HG02981 (cell line): Measurements from ENCODE around the gene C11orf68.
"Not testable (repeated sequence)": the region's sequence is repeated elsewhere in the genome, so short reads cannot be mapped to it uniquely, and the experiment has no call there.

Experiments
- ATAC-seq: cut with Tn5 transposase; IDR thresholded peaks from one replicate; pipeline ENCODE4 v1.9.1; 2021; ENCODE audit warnings: mild to moderate bottlenecking, moderate library complexity; ENCODE audit not compliant: unreplicated experiment

The C11orf68 gene

DNA sequence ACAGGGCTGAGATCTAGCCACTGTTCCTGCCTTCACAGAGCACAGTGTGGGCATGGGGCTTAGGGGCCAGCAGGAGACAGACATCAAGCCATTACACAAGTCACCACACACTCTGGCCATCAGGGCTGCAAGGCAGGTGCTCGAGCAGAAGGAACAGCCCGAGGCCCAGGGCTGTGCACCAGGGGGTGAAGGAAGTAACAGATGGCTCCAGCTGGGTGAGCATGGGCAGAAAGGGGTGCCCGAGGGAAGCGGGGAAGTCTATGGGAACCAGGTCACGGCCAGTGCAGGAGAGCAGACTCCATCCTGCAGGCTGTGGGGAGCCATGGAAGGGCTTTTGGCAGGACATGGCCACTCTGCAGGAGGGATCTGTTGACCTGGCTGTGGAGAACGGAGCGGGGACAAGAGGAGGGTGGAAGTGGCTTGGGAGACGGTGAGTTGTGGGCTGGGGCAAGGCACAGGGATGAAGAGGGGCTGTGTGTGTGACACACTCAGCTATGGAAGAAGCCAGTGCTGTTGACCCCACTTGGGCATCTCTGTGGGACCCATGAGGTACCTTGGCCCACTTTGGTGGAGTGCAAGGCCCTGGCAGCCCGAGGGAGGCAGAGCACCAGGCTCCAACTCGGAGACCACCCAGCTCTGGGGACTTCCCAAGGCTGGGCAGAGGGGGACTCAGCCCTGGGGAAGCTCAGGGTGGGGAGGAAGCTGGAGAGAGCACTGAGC, 3.6 kb downstream of the C11orf68 start:
- no peak for ATAC-seq

GRCh38 chr11:65912845-65913244, 6.0 kb downstream of the C11orf68 start:
- ATAC-seq = no peak

GRCh38 chr11:65911682-65912568, 6.9 kb downstream of the C11orf68 start:
- no peak for ATAC-seq

DNA sequence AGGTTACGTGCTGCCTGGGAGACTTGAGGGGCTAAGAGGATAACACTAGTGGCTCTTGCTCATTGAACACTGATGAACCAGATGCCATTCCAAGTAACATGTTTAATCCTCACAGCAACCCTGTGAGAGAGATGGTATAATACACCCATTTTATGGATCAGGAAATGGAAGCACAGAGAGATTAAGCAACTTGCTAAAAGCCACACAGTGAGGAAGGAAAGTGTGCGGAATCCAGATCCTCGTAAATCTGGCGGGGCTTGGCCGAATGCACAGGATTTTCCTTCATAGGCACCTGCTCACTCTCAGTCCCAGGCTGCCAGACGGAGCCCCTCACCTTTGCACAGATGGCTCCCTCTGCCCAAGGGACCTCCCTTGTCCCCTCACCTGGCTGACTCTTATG, 11.0 kb downstream of the C11orf68 start:
- ATAC-seq = no peak

DNA sequence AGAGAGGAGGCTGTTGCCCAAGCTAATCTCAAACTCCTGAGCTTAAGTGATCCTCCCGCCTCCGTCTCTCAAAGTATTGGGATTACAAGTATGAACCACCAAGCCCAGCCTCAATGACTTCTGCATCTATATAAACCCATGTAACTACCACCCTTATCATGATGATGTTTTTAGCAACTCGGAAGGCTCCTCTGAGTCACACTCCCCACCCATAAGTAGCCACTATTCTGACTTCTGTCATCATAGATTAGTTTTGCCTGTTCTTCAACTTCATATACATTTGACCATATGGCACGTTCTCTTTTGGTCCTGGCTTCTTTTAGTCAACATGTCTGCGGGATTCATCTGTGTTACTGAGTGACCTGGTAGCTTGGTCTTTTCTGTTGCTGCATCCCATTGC, 12.3 kb downstream of the C11orf68 start:
- ATAC-seq = no peak

GRCh38 chr11:65903715-65904114, 15.1 kb downstream of the C11orf68 start:
- ATAC-seq = no peak

DNA sequence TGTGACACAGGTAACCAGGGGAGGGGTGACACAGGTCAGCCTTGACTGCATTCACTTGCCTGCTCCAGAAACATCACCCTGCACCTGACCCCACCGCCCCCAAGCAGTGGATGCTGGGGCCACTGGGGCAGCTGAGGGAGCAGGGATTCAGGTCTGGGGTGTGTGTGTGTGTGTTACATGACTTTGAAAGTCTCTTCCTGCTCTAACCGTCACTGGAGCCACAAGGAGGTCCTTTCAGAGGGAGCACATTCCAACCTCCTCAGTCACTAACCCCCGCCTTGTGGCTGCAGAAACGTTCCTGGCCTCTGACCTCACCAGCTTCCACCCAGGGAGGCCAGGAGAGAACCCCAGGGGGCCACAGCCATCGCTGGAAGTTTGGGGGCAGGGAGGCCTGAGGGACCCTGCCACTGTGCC, 15.8 kb downstream of the C11orf68 start:
- no peak for ATAC-seq

GRCh38 chr11:65900899-65901180, 18.0 kb downstream of the C11orf68 start:
- ATAC-seq = no peak

- peak; percentile 74 for ATAC-seq
Measured at GRCh38 chr11:65900125-65900898, 18.6 kb downstream of the C11orf68 start, which contains the start of gene FOSL1. Gene FOSL1, minus strand, starts transcription at chr11:65900388. Its CDS starts 49 bp downstream, at chr11:65900339.

DNA sequence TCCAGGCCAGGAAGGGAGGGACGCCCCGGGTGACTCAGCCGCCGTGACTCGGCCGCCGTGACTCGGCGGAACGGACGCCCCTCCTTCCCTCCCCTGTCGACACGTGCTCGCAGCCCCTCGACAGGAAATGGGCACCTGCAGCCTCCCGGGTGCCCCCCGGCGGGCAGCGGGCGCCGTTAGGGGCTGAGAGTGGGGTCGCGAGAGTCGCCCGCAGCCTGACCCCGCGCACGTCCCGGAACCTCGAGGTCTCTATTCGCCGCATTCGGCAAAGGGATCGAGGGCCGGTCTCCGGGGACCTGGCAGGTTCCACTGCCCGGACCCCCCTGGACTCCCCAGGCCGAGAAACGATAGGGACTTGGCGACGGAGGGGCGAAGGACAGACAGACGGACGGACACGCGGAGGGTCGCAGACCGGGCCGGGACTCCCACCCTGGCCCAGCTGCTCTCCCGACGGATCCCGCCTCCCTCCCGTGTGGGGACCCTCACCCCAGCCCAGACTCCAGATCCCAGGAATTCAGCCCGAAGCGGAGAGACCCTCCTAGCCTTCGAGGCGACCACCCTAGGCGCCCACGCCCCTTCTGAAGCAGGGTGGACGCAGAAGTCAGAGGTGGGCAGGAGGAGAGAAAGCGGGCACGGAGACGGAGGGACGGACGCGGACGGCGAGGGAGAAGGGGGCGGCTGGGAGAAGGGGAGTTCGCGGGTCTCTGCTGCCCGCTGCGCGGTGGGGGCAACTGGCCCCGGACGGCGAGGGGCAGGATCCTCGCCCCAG, 19.3 kb downstream of the C11orf68 start:
- no peak for ATAC-seq

- ATAC-seq = no peak
Measured at GRCh38 chr11:65898656-65899355, 20.1 kb downstream of the C11orf68 start.

- ATAC-seq = no peak
Measured at GRCh38 chr11:65897020-65897471, 21.8 kb downstream of the C11orf68 start.

DNA sequence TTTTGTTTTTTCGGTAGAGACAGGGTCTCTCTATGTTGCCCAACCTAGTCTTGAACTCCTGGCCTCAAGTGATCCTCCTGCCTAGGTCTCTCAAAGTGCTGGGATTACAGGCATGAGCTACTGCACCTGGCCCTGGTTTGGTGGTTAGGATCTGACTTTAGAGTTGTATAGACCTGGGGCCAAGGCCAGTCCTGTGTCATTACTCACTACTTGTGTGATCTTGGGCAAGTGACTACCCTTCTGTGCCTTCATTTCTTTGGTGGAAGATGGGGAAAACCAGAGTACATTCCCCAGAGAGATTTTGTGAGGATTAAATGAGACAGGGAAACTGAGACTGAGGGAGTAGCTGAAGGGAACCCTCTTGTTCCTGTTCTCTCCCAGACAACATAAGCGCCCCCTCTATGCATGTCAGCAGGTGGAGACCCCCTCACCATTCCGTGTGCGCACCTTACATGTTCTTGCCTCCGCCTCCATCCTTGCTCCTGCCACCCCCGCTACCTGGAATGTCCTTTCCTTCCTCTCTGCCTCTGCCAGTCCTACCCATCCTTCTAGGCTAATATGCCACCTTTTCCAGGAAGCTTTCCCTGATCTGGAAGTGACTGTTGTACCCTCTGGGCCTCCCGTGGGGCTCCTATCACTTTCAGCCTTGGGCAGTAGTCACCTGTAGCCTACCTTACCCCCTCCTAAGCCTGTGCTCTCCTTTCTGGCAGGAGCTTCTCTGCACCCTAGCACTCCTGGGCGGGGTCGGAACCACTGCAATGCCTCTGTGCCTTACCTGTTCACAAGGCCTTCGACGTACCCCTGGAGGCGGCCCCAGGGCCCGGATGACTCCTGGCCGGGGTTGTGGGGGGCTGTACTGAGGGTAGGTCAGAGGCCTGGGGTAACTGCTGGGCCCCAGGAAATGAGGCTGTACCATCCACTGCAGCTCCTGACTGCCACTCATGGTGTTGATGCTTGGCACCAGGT, 22.5 kb downstream of the C11orf68 start:
- no peak for ATAC-seq

DNA sequence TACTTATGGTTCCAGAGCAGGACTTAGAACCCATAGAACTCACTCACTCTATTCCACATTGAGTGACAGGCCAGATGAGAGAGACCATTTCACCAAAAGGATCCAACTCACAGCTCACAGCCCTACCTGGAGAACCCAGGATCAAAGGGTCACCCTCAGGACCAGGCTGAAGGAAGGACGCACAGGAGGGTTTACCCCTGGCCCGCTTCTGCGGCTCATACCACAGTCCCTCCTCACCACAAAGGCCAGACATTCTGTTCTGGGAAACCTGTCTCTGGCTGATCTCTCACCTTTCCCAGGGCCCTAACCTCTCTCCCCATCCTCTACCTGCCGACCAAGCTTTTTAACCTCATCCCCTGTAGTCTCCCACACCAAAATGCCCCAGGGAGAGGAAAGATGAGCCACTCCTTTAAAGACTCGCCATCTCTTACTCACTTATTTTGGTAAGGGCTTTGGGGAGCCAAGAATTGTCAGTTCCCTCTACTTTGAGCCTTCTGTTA, 23.3 kb downstream of the C11orf68 start:
- ATAC-seq = no peak

DNA sequence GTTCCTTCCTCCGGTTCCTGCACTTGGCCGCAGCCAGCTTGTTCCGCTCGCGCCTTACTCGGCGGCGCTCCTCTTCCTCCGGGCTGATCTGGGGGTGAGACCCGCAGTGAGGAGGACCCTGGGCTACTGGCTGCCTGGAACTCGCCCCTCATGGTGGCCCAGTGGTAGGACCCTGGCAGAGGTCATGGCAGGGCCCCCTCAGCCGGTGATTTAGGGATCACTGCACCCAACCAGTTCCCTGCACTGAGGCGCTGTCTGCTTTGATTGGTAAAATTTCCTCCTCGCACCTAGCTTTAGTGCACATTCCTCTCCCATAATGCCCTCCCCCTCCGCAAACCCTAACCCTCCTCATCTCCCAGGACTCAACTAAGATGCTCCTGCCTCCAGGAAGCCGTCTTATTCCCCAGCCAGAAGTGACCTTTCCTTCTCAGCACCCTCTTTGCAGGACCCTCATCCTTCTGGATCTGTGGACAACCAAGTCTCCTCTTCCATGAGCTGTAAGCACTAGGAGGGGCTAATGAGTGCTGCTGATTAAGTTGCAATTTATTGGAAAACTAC, 24.7 kb downstream of the C11orf68 start:
- ATAC-seq = no peak

DNA sequence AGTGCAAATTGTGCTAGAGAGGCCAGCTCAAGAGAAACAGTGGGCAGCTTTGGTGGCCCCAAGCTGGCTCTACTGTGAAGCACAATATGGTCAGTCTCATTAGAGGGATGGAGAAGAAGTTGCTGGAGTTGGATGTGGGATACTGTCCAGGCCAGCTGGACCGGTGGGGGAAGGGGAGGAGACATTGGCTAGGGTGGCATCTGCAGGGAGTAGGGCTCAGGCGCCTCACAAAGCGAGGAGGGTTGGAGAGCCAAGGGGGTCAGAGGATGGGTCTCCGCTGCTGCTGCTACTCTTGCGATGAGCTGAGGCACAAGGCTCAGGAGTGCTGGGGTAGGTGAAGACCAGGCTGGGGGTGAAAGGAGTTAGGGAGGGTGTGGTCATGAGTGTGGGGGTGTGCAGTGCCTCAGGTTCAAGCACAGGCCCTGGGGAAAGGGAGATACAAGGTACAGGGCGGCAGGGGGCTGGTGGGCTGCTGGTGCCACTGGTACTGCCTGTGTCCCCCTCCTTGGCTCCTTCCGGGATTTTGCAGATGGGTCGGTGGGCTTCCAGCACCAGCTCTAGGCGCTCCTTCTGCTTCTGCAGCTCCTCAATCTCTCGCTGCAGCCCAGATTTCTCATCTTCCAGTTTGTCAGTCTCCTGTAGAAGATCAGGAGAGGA, 26.1 kb downstream of the C11orf68 start:
- ATAC-seq = no peak

DNA sequence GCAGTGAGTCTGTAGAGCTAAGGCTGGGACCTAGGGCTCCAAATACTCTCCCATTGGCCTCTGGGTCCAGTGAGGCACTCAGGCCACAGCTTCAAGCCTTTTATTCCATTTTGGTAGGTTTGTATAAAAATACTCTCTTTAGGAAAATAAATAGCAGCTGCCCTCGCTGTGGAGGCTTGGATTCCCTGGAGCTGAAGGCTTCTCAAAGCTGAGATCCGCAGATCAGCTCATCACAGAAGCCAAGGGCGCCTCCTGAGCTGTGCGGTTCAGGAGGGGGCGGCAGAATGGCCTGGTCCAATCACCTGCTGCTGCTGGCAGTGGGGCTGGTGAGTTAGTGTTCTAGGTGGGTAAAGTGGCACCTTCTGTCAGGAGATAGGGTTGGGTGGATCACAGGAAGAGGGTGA, 26.7 kb downstream of the C11orf68 start:
- ATAC-seq = not testable (repeated sequence)
